ENCODE results near the gene BLCAP. TPM values are rescaled to one million over a fixed set of nuclear protein-coding genes. Genes with fewer than 3 reads are reported as not detected.
A peak's percentile ranks its signal among the peaks of the same experiment; 100 is the strongest.
"Not testable (repeated sequence)": the region's sequence is repeated elsewhere in the genome, so short reads cannot be mapped to it uniquely, and the experiment has no call there.

BLCAP gene
- total and polyA plus RNA-seq, 2 experiments from 2014 or later: 62.2 to 64.8 TPM

DNA sequence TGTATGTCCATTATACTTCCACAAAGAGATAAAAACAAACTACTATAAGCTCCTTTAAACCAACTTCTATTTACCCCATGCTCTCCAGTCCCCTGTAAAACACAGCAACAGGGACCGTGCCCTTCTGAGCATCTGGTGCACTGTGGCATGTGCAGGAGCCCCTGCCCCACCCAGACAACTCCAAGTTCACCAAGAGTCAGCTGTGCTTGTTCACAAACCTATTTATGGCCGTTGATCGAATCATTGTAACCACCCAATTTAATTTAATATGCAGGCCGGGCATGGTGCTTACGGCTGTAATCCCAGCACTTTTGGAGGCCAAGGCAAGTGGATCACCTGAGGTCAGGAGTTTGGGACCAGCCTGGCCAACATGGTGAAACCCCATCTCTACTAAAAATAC lies 13.7 kb upstream of the BLCAP start (continued):
- TF ChIP-seq REST (IDR thresholded peaks at IDR 0.05; ENCODE audit: unreplicated experiment): no peak
- TF ChIP-seq STAT1 (IDR thresholded peaks at IDR 0.05; ENCODE audit: unreplicated experiment): no peak
- TF ChIP-seq NANOG (IDR thresholded peaks at IDR 0.05; ENCODE audit: borderline replicate concordance): no peak
- no peak for TF ChIP-seq ZNF114 (CRISPR knock-in tag; IDR thresholded peaks at IDR 0.05)
- no peak for TF ChIP-seq CREB1 (CRISPR knock-in tag; IDR thresholded peaks at IDR 0.05; ENCODE audit: low read depth)
- no peak for TF ChIP-seq ZNF331 (CRISPR knock-in tag; IDR thresholded peaks at IDR 0.05; ENCODE audit: low read depth)
- no peak for TF ChIP-seq POLR2AphosphoS5 (IDR thresholded peaks at IDR 0.05; ENCODE audit: low read depth)

GRCh38 chr20:37540838-37541237 lies 13.2 kb upstream of the BLCAP start:
- not testable (repeated sequence) for H3K27me3 ChIP-seq (ENCODE audit: insufficient read depth); H3K27ac Mint-ChIP-seq; H3F3A ChIP-seq (replicated peaks; ENCODE audit: low read depth); H3K4me2 ChIP-seq; H3K79me2 ChIP-seq (replicated peaks; ENCODE audit: insufficient read depth); H3K36me3 Mint-ChIP-seq (ENCODE audit: low read depth); H2AFZ ChIP-seq; H3K27me3 Mint-ChIP-seq (ENCODE audit: insufficient read depth, low read depth, poor library complexity); H3K36me3 ChIP-seq (ENCODE audit: insufficient read depth); H4K20me1 ChIP-seq (replicated peaks; ENCODE audit: insufficient read depth); H3K9me2 ChIP-seq (ENCODE audit: insufficient read depth); H3K27ac ChIP-seq (ENCODE audit: low read depth); ATAC-seq; H3K4me3 ChIP-seq; DNase-seq (ENCODE audit: low spot score); H3K9me3 Mint-ChIP-seq; H3K4me3 Mint-ChIP-seq
- peaks cover 13% of the 10 kb centered on the region; the same call in 2 of the 3 replicates for H3K4me1 Mint-ChIP-seq
- H3K4me1 ChIP-seq (ENCODE audit: insufficient read depth): peaks cover 12% of the 10 kb centered on the region

DNA sequence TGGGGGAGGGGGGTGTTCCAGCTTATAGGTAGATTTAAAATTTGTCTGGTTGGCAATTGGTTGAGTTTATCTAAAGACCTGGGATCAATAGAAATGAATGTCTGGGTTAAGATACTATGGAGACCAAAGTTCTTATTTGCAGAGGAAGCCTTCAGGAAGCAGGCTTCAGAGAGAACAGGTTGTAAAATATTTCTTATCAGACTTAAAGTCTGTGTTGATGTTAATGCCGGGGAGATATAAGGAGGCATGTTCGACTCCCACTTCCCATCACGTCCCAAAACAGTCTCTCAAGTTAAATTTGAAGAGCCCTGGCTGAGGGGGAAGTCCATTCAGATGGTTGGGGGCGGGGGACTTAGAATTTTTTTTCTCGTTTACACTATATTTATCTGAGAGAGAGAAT lies 12.3 kb upstream of the BLCAP start:
- no peak overlapping the region for H3K4me3 Mint-ChIP-seq
- Histone ChIP-seq H4K20me1 (replicated peaks; ENCODE audit: insufficient read depth) (no peaks in the 10 kb centered on the region), H3F3A (replicated peaks; ENCODE audit: low read depth) (no peaks in the 10 kb centered on the region), H2AFZ (peak overlapping the region; percentile 30; the same call in 1 of the 2 replicates), H3K27ac (ENCODE audit: low read depth) (no peak overlapping the region), H3K79me2 (replicated peaks; ENCODE audit: insufficient read depth) (no peaks in the 10 kb centered on the region), H3K27me3 (ENCODE audit: insufficient read depth) (no peaks in the 10 kb centered on the region), H3K4me3 (no peak overlapping the region), H3K4me1 (ENCODE audit: insufficient read depth) (peaks cover 12% of the 10 kb centered on the region), H3K4me2 (no peak overlapping the region), H3K9me2 (ENCODE audit: insufficient read depth) (no peaks in the 10 kb centered on the region), H3K36me3 (ENCODE audit: insufficient read depth) (no peaks in the 10 kb centered on the region)
- no peaks in the 10 kb centered on the region for H3K9me3 Mint-ChIP-seq
- no peak for ATAC-seq
- H3K27me3 Mint-ChIP-seq (ENCODE audit: insufficient read depth, low read depth, poor library complexity): peaks cover 5% of the 10 kb centered on the region
- no peaks in the 10 kb centered on the region for H3K36me3 Mint-ChIP-seq (ENCODE audit: low read depth)
- TF ChIP-seq EZH2 (IDR thresholded peaks at IDR 0.05; ENCODE audit: low read depth, unreplicated experiment): no peak
- TF ChIP-seq ZNF331 (CRISPR knock-in tag; IDR thresholded peaks at IDR 0.05; ENCODE audit: low read depth): no peak
- no peak for TF ChIP-seq JUNB (IDR thresholded peaks at IDR 0.05; ENCODE audit: unreplicated experiment)
- no peak for TF ChIP-seq STAT1 (IDR thresholded peaks at IDR 0.05; ENCODE audit: unreplicated experiment)
- TF ChIP-seq EZH2phosphoT487 (IDR thresholded peaks at IDR 0.05; ENCODE audit: unreplicated experiment): no peak
- no peak for TF ChIP-seq NANOG (IDR thresholded peaks at IDR 0.05; ENCODE audit: borderline replicate concordance)
- TF ChIP-seq, protein P1, sequence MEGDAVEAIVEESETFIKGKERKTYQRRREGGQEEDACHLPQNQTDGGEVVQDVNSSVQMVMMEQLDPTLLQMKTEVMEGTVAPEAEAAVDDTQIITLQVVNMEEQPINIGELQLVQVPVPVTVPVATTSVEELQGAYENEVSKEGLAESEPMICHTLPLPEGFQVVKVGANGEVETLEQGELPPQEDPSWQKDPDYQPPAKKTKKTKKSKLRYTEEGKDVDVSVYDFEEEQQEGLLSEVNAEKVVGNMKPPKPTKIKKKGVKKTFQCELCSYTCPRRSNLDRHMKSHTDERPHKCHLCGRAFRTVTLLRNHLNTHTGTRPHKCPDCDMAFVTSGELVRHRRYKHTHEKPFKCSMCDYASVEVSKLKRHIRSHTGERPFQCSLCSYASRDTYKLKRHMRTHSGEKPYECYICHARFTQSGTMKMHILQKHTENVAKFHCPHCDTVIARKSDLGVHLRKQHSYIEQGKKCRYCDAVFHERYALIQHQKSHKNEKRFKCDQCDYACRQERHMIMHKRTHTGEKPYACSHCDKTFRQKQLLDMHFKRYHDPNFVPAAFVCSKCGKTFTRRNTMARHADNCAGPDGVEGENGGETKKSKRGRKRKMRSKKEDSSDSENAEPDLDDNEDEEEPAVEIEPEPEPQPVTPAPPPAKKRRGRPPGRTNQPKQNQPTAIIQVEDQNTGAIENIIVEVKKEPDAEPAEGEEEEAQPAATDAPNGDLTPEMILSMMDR (conservative IDR thresholded peaks at IDR 0.05; ENCODE audit: low read depth in 2 of 2): no peak
- no peak for TF ChIP-seq REST (IDR thresholded peaks at IDR 0.05; ENCODE audit: unreplicated experiment)
- no peak for TF ChIP-seq CREB1 (CRISPR knock-in tag; IDR thresholded peaks at IDR 0.05; ENCODE audit: low read depth)
- no peak for TF ChIP-seq POLR2AphosphoS5 (IDR thresholded peaks at IDR 0.05; ENCODE audit: low read depth)
- no peak for TF ChIP-seq ZNF114 (CRISPR knock-in tag; IDR thresholded peaks at IDR 0.05)
- peaks cover 13% of the 10 kb centered on the region; the same call in 2 of the 3 replicates for H3K4me1 Mint-ChIP-seq
- DNase-seq (ENCODE audit: low spot score): no peak
- no peak overlapping the region for H3K27ac Mint-ChIP-seq

Measured in GM23338 (cell line).